HEK293 (cell line): Measurements from ENCODE around the gene NANOGP8.
"Not testable (repeated sequence)": the region's sequence is repeated elsewhere in the genome, so short reads cannot be mapped to it uniquely, and the experiment has no call there.

ENCODE experiments used
- FEZF1 ChIP-seq: fragments of 450-650 bp; formaldehyde crosslinking; IDR thresholded peaks from 2 replicates; pipeline ENCODE4 v1.5.1; 2016; ENCODE audit warnings: missing biosample characterization, missing genetic modification characterization
- YY1 ChIP-seq: fragments of 450-650 bp; formaldehyde crosslinking; IDR thresholded peaks from 2 replicates; pipeline ENCODE4 v1.5.1; 2018; ENCODE audit warnings: missing biosample characterization, missing genetic modification characterization
- ZFP37 ChIP-seq: fragments of 450-650 bp; formaldehyde crosslinking; IDR thresholded peaks from 2 replicates; pipeline ENCODE4 v1.5.1; 2016; ENCODE audit warnings: missing biosample characterization, missing genetic modification characterization
- ZNF121 ChIP-seq: fragments of 450-650 bp; formaldehyde crosslinking; IDR thresholded peaks from 2 replicates; pipeline ENCODE4 v1.5.1; 2016; ENCODE audit warnings: missing biosample characterization, missing genetic modification characterization
- ZNF221 ChIP-seq: fragments of 450-650 bp; formaldehyde crosslinking; IDR thresholded peaks from 2 replicates; pipeline ENCODE4 v1.5.1; 2017; ENCODE audit warnings: missing biosample characterization, missing genetic modification characterization, borderline replicate concordance
- ZNF311 ChIP-seq: fragments of 450-650 bp; formaldehyde crosslinking; IDR thresholded peaks from 2 replicates; pipeline ENCODE4 v1.5.1; 2017; ENCODE audit warnings: missing biosample characterization, missing genetic modification characterization, borderline replicate concordance
- TF ChIP-seq, protein P1 (sequence below): fragments of 450-650 bp; formaldehyde crosslinking; IDR thresholded peaks from 2 replicates; pipeline ENCODE4 v1.5.1; 2016; ENCODE audit warnings: missing biosample characterization, missing genetic modification characterization
- TF ChIP-seq, protein P2 (sequence below): fragments of 450-650 bp; formaldehyde crosslinking; IDR thresholded peaks from 2 replicates; pipeline ENCODE4 v1.5.1; 2016; ENCODE audit warnings: missing biosample characterization, missing genetic modification characterization

DNA sequence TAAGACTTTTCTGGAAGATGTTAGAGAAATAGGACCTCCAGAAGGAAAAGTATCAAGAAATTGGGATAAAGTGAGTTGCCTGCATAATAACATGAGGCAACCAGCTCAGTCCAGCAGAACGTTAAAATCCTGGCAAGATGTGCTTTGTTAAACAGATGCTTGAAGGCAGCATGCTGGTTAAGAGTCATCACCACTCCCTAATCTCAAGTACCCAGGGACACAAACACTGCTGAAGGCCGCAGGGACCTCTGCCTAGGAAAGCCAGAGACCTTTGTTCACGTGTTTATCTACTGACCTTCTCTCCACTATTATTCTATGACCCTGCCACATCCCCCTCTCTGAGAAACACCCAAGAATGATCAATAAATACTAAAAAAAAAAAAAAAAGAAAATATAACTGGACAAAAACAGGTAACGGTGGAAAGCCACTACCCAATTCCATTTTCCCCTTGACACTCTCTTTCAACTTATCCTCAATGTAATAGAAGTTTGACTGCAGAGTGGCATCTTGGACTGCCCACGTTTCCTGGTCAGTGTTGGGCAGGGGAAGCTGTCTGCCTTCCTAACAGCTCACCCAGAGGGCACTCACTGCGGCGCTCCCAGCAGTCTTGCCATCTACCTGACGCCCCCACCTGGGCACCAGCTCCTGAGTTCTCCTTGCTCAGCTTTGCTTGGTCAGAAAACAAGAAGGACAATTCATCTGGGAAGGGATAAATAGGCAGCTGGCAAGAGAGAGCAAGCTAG, at the start of gene NANOGP8:
- not testable (repeated sequence) for TF ChIP-seq ZNF311 (tag by site-specific recombination); YY1 (tag by site-specific recombination); FEZF1; ZFP37 (tag by site-specific recombination); ZNF221; ZNF121
- TF ChIP-seq, protein P1, sequence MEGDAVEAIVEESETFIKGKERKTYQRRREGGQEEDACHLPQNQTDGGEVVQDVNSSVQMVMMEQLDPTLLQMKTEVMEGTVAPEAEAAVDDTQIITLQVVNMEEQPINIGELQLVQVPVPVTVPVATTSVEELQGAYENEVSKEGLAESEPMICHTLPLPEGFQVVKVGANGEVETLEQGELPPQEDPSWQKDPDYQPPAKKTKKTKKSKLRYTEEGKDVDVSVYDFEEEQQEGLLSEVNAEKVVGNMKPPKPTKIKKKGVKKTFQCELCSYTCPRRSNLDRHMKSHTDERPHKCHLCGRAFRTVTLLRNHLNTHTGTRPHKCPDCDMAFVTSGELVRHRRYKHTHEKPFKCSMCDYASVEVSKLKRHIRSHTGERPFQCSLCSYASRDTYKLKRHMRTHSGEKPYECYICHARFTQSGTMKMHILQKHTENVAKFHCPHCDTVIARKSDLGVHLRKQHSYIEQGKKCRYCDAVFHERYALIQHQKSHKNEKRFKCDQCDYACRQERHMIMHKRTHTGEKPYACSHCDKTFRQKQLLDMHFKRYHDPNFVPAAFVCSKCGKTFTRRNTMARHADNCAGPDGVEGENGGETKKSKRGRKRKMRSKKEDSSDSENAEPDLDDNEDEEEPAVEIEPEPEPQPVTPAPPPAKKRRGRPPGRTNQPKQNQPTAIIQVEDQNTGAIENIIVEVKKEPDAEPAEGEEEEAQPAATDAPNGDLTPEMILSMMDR (tag by site-specific recombination) = not testable (repeated sequence)
- TF ChIP-seq, protein P2, sequence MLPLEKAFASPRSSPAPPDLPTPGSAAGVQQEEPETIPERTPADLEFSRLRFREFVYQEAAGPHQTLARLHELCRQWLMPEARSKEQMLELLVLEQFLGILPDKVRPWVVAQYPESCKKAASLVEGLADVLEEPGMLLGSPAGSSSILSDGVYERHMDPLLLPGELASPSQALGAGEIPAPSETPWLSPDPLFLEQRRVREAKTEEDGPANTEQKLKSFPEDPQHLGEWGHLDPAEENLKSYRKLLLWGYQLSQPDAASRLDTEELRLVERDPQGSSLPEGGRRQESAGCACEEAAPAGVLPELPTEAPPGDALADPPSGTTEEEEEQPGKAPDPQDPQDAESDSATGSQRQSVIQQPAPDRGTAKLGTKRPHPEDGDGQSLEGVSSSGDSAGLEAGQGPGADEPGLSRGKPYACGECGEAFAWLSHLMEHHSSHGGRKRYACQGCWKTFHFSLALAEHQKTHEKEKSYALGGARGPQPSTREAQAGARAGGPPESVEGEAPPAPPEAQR = not testable (repeated sequence)
